ENCODE measurements around the gene KRT78.

Gene KRT78

GRCh38 chr12:52794479-52795331 is 54.1 kb downstream of the KRT78 start:
- DNase-seq: no peak

- no peak for DNase-seq
Observed at GRCh38 chr12:52792185-52793029, 56.4 kb downstream of the KRT78 start.

GRCh38 chr12:52791271-52792184 is 57.3 kb downstream of the KRT78 start:
- DNase-seq: no peak

GRCh38 chr12:52790427-52791270 is 58.1 kb downstream of the KRT78 start:
- no peak for DNase-seq

GRCh38 chr12:52789637-52790426 is 59.0 kb downstream of the KRT78 start:
- DNase-seq: no peak

- no peak for DNase-seq
Observed at GRCh38 chr12:52788876-52789636, 59.7 kb downstream of the KRT78 start.

- no peak for DNase-seq
Observed at GRCh38 chr12:52788192-52788875, 60.5 kb downstream of the KRT78 start.
